Measurements from ENCODE around the gene NME7. TPM values are rescaled to one million over a fixed set of nuclear protein-coding genes. Genes with fewer than 3 reads are reported as not detected.

NME7 gene
- total RNA-seq, 1 experiment from 2014 or later = 13.2 TPM

DNA sequence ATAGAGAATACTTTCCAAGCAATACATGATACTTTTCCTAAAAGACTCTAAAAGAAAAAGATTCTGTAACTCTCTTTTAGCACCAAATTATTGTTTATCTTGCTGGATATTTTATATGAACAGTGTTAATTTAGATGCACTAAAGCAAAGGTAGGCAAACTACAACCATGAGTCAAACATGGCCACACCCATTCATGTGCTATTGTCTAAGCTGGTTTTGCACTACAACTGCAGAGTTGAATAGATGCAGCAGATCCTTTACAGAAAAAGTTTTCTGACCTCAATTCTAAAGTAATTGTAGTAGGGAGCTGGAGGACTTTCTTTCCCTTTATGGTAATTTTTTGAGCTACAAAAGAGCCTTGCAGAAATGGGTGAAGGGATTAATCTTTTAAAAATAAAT lies 19.8 kb upstream of the NME7 start:
- H3K4ac ChIP-seq (ENCODE audit: low read depth, low read length) = no peak overlapping the region

More for the DNA sequence above, 19.8 kb upstream of the NME7 start:
- peaks cover 0 to 4% of the 10 kb centered on the region in 2 experiments; a peak in 1 of 4 replicates for H3K4me1 Mint-ChIP-seq
- Histone ChIP-seq H3K4me1 (ENCODE audit: insufficient read depth, low read length) (no peaks in the 10 kb centered on the region), H3K9ac (ENCODE audit: extremely low read depth, insufficient read length, low read length) (no peak overlapping the region), H4K91ac (ENCODE audit: insufficient read length, low read depth, low read length) (no peak overlapping the region), H3K4me2 (ENCODE audit: insufficient read depth, insufficient read length, low read length) (no peak overlapping the region), H2BK12ac (ENCODE audit: insufficient read length, low read depth, low read length) (no peak overlapping the region), H2BK20ac (ENCODE audit: low read depth, low read length, poor library complexity, severe bottlenecking) (no peak overlapping the region), H3K14ac (ENCODE audit: insufficient read depth, low read length) (no peak overlapping the region), H2BK15ac (ENCODE audit: low read depth, low read length) (no peak overlapping the region), H2BK120ac (ENCODE audit: low read depth, low read length, poor library complexity, severe bottlenecking) (no peak overlapping the region), H2BK5ac (ENCODE audit: insufficient read length, low read length) (no peak overlapping the region), H3T11ph (ENCODE audit: low read length) (no peak overlapping the region), H3K23ac (ENCODE audit: insufficient read length, low read depth, low read length) (no peak overlapping the region), H3K56ac (ENCODE audit: insufficient read length, low read depth, low read length) (no peak overlapping the region), H3K18ac (ENCODE audit: insufficient read length, low read depth, low read length) (no peak overlapping the region), H3K9me3 (ENCODE audit: control insufficient read depth, low read depth, low read length) (no peaks in the 10 kb centered on the region), H3K79me1 (ENCODE audit: insufficient read depth, low read depth, low read length, poor library complexity, severe bottlenecking) (no peaks in the 10 kb centered on the region), H2AFZ (ENCODE audit: low read length) (no peak overlapping the region), H3K79me2 (ENCODE audit: insufficient read depth, low read length) (no peaks in the 10 kb centered on the region), H2AK5ac (ENCODE audit: insufficient read length, low read length) (no peak overlapping the region), H4K5ac (ENCODE audit: insufficient read length, low read depth, low read length) (no peak overlapping the region), H3K27me3 (ENCODE audit: insufficient read depth, low read length) (no peaks in the 10 kb centered on the region), H3K23me2 (ENCODE audit: insufficient read length, low read depth, low read length, poor library complexity, severe bottlenecking) (no peaks in the 10 kb centered on the region), H3K27ac (ENCODE audit: insufficient read length, low read depth, low read length) (no peak overlapping the region), H4K20me1 (ENCODE audit: control insufficient read depth, insufficient read depth, insufficient read length) (no peaks in the 10 kb centered on the region), H4K8ac (replicated peaks; ENCODE audit: insufficient read length, low read depth, low read length) (no peak overlapping the region)
- no peak for DNase-seq
- no peak overlapping the region for H3K4me3 Mint-ChIP-seq
- no peaks in the 10 kb centered on the region for H3K27me3 Mint-ChIP-seq (ENCODE audit: low read depth)
- no peak overlapping the region for H3K27ac Mint-ChIP-seq
- peaks cover 6 to 33% (median 30%) of the 10 kb centered on the region in 3 experiments; a peak in 6 of 7 replicates for H3K36me3 Mint-ChIP-seq (ENCODE audit: insufficient read depth in 1 of 3, low read depth in 3 of 3)
- TF ChIP-seq, protein P1, sequence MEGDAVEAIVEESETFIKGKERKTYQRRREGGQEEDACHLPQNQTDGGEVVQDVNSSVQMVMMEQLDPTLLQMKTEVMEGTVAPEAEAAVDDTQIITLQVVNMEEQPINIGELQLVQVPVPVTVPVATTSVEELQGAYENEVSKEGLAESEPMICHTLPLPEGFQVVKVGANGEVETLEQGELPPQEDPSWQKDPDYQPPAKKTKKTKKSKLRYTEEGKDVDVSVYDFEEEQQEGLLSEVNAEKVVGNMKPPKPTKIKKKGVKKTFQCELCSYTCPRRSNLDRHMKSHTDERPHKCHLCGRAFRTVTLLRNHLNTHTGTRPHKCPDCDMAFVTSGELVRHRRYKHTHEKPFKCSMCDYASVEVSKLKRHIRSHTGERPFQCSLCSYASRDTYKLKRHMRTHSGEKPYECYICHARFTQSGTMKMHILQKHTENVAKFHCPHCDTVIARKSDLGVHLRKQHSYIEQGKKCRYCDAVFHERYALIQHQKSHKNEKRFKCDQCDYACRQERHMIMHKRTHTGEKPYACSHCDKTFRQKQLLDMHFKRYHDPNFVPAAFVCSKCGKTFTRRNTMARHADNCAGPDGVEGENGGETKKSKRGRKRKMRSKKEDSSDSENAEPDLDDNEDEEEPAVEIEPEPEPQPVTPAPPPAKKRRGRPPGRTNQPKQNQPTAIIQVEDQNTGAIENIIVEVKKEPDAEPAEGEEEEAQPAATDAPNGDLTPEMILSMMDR (conservative IDR thresholded peaks at IDR 0.05) = no peak
- no peaks in the 10 kb centered on the region for H3K9me3 Mint-ChIP-seq

All from H9 (cell line).